Suppressor macrophage treated with lipopolysaccharide for 4 hours (primary cell): ENCODE measurements around the gene ITGA1.

Experiments
- DNase-seq: peaks from one replicate; pipeline ENCODE4 v3.0.0-alpha.2; 2020

Gene ITGA1

DNA sequence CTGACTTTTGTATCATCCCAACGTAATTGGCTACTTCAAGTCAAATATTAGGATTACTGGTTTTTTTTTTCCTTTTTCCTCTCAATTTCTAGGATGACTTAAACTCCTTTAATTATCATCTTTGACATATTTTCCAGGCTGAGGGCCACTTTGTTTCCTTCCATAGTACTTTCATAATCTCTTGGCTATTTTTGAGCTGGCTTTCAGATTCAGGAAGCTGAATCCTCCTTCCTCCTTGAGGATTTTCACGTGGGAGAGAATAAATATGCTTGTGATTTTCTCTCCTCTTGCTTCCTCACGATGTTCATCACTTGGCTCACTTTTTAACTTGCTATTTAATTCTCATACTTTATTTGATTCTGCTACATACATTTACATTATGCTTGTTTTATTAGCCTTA lies 88.1 kb downstream of the ITGA1 start:
- DNase-seq, result no peak

DNA sequence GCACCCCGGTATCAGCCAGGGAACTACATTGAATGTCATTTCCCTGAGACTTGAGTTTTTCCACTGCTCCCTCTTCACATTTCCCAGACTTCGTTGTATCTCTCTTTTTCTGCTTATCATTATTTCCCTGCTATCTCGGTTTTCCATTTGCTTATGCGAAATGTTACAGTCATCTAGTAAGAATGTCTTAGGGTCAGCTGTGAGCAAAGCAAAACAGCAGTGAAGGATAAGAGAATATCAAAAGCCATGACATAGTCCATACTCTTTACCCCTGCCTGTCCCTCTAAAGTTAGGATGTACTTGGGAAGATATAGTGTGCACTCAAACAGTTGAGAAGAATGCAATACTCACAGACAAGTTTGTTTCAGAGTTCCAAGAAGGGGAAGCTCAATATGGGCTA lies 88.7 kb downstream of the ITGA1 start:
- DNase-seq, result no peak

DNA sequence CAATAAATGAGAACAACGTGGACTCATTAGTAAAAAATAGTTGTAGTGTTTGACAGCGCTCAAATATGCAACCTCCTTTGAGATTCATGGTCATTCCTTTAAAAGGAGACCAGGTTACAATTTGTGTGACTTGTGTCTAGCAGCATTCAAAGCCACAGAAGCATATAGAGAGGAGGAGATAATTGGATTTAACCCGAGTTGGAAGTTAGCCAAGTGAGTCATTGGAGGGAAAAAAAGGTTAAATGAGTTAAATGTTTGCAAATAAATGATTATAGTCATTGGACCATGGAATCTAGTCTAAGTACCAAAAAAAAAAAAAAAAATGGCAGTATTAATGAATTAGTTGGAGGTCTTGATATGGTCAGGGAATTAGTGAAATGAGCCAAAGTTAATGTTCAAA lies 90.9 kb downstream of the ITGA1 start:
- no peak for DNase-seq

DNA sequence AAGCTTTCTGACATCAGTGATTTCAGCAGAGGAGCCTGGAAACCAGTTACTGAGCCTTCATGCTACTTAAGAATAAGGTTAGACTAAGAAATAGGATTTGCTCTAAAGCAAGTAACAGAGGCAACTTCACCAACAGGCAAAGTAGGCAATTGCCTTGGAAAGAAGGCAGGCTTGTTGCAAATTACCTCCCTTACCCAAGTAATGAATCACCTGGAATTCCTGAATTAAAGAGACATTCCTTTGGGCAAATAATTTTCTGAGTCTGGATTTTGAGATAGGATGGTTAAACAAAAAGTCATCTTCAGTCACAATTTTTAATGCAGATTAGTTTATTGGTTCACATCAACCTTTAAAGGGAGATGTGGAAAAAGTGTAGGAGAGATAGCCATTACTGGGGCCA lies 92.8 kb downstream of the ITGA1 start:
- no peak for DNase-seq

DNA sequence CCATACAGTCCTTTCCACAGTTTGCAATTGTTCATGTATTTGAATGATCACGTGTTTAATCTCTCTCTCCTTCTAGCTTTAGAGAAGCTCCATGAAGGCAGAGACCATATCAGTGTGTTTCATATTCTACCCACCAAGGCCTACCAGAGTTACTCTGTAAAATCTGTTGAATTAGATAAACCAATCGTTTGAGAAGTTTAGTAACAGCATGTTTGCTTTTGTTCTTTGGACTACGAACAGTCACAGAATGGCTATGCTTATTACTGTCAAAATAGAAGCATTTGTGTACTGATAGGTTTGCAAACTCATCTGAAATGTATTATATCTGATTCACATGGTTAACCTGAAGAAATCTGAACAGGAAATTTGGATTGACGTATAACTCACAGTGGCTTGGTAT lies 93.8 kb downstream of the ITGA1 start:
- no peak for DNase-seq

DNA sequence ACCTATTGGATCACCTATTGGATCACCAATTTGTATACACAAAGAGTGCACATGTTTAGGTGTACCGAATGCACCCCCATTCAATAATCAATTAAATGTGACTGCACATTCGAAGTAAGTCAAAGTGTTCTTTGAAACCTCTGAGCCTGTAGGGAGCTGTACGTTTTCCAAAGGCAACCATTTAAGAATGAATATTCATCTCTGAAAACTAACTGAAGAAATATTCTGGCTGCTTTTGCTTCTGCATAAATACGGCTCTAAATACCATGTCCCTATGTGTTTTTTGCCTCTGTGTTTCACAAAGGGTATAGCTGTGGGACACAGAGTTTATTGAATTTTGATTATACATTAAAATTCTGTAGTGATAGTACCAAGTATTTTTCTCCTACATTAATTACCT lies 95.4 kb downstream of the ITGA1 start:
- DNase-seq, result no peak

DNA sequence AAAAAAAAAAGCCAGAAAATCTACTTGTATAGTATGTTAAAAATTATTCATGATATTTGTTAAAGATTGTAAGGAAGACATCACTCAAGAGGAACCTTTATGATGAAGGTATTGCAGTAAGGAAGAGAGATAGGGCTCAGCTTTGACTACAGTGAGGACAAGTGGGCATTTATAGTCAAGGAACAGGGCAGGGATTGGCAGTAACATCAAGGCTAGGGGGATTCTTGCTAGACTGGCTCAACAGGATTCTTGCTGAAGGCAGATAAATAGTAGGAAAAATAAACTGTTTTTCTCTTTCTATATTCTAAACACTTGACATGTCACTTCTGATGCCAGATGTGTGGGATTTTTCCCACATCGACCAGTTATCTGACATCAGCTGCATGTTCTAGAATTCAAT lies 96.7 kb downstream of the ITGA1 start:
- DNase-seq, result no peak

DNA sequence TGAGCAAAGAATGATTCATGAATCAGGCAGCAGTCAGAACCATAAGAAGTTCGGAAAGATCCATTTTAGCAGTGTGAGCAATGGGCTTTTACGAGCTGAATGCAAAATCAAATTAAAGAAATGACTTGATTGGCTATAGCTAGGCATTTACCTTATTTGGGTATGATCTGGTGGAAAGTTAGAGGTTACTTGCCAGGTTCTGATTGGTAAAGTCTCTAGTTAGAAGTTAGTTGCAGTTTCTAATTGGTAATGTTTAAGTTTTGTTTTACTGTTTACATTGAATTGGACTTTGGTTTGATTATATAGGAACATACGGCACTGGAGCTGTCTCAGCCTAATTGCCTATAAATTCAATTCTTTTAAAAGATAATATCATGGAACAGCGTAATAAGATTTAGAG lies 97.9 kb downstream of the ITGA1 start:
- no peak for DNase-seq

DNA sequence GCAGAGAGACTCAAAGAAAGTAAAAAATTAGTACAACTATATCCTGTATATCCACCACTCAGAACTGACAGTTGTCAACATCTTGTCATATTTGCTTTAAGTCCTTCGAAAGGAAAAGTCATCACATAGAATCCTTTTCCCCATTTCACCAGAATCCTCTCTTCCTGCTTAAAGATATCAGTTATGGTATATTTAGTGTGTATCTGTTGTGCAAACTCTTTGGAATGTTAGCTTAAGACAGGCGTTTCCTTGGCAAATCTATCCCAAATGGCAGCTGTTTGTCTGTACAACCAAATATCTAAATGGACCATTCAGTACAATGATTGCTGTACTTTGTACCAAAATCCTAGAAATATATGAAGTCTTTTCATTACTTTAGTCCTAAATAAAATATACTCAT lies 98.5 kb downstream of the ITGA1 start:
- DNase-seq, result no peak

DNA sequence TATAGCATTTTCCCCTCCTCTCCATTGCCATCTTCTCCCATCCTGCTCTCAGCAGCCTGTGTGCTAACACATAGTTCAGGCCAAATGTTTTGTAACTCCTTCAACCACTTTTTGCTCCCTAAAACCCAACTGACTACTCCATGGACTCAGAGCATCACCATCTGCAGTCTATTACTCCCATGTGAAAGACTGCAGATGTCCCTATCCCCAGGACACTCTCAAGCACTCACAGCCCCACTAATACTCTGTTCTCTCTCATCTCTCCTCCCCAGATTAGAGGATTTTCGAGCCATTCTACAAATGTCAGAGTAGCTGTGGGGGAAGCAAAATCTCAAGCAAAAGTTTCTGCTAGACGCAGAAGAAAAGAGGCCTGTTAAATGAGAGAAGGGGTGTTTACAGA lies 99.3 kb downstream of the ITGA1 start:
- DNase-seq, result no peak

DNA sequence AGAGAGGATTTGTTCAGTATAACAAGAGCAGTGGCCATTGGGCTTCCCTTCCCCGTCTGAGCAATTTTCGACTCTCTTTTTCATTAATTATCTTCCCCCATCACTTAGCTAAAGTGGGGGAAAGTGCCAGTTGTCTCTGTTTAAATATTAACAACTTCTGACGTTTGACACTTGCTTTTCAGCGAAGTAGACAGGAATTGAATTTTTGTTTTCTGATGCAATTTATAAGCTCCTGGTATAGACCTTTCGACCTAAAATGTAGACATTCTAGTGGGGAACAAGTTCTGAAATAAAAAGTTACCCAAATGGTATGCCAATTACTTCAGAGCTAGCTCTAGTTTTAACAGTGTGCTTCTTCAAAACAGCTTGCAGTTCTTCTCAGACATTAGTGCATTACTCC lies 100.6 kb downstream of the ITGA1 start:
- DNase-seq, result no peak

DNA sequence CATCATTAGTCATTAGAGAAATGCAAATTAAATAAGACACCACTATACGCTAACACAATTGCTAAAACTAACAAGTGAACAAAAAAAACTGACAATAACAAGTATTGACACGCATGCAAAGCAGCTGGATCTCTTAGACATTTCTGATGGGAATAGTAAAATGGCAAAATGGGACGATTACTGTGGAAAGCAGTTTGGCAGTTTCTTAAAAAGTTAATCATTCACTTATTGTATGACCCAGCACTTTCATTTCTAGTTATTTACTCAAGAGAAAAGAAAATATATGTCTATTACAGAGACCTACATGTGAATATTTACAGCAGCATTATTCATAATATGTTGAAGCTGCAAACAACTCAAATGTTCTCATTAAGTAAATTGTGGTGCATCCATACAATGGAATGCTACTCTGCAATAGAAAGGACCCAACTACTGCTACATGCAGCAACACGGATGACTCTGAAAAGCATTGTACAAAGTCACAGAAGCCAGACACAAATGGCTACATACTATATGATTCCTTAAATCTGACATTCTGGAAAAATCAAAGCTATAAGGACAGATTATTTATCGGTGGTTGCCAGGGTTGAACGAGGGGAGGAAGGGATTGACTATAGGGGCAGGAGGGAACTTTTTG lies 104.6 kb downstream of the ITGA1 start:
- no peak for DNase-seq

DNA sequence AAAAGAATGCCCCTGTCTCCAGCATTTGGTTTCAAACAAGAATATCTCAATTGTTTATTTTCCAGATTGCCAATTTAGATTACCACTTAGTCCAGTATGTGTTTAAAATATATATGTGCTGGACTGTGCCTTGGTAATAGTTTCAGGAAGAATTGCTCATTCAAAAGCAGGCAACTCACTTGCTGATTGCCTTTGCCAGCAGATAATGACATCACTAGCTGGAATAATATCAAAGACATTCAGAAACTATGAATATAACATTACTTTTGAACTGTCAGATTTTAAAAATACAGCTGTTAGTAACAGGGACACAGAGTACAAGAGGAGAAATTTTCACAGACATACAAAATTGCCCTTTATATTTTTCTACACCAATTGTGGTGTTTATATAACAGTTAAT lies 105.4 kb downstream of the ITGA1 start:
- DNase-seq, result no peak

DNA sequence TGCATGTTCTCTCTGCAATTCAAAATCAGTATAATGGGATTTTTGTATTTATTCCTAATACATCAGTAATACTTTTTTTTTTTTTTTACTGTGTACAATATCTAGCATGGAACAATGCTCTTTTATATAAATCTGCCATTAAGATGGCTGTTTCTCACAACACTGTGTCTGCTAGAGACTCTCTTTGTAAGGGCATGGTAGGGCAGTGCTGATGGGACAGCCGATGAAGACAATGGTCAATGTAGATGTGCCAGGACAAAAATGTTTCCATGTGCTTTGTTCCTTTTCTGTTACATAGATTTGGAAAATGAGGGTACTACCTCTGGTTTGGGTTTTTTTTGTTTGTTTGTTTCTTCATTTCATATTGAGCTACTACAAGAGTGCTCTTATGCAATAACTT lies 106.1 kb downstream of the ITGA1 start:
- DNase-seq, result no peak

DNA sequence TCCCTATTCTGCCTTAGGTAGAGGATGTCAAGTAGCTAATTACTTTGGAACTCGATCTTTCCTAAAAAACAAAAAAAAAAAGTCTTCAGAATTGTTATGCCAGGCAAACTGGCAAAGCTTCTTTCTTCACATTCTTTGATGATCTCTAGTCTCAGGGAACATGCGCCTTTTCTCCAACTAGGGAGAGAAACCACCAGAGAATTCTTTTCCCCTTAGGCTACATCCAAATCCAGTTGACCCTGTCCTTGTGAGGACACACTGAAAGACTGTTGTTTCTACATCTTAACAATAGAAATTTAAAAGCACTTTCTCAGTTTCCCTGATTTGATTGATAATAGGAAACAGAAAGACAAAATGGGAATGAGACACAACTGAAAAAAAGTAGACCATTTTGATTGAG lies 106.7 kb downstream of the ITGA1 start:
- DNase-seq, result no peak

DNA sequence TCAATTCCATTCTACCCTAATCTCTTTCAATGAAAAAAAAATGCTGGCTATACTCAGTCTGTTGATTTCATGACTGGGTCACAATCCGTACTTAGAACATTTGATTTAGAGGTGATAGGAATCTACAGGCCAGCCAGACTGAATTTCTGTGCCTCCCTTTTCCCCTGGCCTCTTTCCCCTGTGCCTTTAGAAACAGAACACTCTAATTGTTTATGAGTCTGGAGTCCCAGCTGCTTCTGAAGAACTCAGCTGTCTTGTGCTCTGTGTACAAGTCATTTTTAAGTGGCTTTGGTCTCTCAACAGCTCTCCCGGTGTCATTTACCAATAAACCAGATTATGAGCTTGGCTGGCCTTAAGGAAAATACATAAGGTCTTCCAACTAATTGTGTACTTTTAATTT lies 107.4 kb downstream of the ITGA1 start:
- no peak for DNase-seq

DNA sequence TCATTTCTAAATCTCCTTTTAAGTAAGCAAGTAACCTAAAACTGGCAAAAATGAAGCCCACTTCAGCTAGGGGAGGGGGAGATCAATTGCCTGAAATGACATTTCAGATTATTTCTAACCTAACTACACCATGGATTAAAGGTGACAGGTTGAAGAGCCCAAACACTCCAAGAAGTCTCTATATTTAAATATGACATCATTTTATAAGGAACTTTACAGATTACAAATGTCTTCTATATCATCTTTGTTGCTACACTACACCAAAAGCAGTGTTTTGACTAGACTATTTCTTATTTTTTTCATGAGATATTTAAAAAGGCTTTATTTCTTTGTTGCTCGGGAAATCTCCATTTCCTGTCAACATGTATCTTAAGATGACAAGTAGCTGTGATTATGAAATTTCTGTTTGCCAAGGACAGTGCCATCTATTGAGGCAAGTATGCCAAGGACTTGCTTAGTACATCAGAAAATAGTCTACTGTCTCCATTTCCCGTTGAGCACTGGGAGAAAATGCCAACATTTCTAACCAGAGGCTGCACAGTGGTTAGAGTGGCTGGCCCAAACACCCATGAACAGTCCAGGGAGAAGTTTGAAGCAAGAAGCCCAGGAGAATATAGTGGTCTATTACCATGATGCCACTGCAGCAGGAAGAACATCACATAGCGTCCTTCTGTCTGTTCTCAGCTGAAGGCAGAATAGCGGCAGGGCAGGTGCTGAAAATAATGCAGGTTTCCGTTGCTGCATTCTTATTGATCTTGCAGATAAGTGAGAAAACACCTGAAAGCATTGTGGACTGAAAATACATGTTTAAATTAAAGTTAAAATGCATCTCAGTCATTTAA lies 108.1 kb downstream of the ITGA1 start:
- DNase-seq, result no peak

DNA sequence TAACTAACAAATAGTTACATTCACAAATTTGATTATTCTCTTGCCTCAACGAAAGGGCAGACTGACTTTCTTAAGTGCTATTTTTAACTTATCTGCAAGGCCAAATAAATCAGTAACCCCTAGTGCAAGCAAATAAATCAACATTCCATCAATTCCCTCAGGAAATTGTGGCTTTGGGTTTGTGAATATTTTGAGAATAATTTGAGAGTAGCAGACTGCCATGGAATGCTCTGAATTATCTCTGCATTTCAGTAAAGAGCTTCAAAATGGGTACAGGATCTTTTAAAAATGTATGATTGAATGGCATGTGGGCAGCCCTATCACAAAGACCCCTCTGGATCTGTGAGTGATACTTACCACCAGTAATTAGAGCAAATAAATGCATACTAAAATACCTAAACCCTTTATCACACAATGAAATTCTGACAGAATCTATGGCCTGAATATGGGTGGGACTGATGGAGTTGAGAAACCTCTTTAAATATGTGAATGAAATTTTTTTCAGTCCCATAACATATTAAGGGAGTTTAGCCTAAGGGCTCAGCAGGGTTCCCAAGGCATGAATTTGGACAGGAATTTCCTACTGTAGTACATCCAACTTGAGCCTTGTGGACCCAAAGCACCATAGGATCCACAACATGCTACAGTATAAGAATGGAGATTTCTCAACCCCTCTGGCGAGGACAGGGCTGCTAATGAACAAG lies 109.0 kb downstream of the ITGA1 start:
- no peak for DNase-seq

DNA sequence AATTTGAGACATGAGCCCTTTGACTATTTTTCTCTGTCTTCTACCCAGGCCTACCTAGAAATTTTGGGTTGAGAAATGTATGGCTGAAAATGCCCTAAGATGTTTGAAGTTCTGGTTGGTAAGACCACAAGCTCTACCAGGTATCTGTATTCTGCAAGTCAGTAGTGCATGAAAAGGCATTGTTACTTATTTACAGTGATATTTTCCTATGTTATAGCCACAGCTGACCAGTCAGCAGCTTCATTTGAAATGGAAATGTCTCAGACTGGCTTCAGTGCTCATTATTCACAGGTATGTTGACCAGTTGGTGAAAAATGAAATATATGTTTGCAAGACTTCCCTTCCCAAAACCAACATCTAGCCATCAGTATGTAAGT lies 109.5 kb downstream of the ITGA1 start:
- DNase-seq, result no peak

DNA sequence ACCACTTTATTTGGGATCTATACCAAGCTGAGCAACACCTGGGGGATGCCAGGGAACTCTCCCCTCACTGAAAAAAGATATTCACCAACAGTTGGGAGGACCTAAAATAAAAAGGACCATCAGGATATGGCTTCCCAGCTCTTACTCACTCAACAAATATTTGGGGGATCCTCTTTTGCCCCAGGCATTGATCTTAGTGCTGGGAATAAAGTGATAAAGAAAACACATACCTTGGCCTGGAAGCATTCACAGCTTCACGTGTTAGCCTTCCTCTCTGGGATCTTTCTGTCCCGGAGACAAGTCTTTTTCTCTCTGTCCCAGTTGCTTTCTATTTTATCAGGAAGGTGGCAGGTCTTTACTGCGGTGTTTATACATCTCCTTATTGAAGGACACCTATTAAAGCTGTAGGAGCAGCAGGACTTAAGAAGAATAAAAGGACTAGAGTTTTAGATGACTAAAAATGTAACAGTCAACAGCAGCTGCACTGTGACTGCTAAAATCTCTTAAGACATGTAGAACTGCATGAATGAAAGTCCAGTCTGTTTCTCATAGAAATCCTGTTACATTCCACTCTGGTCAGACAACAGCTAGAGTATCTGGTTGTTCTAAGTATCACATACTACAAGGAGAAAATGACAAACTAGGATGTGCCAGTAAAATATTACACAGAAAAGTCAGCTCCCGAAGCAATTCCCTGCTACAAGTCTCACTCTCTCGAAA lies 111.4 kb downstream of the ITGA1 start:
- no peak for DNase-seq

DNA sequence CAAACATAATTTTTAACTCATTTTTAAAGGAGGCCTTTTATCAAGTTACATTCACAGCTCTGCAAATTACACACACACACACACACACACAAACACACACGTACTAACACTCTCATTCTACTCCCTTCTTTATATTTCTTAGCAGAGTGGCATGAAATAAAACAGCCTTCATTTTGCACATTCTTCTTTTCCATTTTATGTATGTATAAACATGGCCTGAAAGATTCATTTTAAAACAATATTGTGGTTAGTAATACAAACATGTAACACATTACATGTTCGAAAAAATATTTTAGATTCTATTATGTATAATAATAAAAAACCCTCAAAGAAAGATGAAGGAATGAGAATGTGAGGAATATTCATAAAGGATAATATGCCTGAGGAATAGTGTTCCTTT lies 115.4 kb downstream of the ITGA1 start:
- DNase-seq, result no peak

DNA sequence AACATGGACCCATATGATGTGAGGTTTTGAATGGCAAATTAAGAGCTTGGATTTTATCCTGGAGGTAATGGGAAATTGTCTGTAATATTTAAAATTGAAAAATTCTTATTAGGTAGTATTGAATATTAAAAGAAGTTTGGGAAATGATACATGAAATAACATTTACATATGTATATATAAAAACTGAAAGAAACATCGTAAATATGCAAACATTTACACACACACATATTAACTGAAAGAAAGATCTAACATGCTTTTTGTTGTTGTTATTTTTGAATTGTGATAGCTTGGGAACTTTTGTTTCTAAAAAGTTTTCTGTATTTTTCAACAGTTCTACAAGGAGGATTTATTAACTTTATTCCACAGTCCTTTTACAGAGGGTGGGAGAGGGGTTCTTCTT lies 118.6 kb downstream of the ITGA1 start:
- DNase-seq, result no peak

DNA sequence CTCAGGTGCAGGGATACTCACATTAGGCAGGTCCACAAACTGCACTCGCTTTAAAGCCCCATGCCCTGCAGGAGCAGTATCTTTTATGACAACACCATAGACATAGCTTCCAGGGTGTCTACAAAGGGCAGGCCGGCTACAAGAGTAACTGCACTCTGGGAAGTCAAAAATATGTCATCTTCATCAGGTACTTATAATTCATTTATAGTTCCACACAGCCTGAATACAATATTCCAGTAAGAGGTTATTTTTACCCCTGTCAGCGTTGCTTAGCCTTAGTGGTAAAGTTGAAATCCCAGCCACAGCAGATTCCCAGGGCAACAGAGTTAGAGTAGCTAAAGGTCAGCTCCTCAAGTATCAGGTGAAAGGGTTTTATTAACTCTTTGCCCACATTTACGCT lies 119.1 kb downstream of the ITGA1 start:
- no peak for DNase-seq

DNA sequence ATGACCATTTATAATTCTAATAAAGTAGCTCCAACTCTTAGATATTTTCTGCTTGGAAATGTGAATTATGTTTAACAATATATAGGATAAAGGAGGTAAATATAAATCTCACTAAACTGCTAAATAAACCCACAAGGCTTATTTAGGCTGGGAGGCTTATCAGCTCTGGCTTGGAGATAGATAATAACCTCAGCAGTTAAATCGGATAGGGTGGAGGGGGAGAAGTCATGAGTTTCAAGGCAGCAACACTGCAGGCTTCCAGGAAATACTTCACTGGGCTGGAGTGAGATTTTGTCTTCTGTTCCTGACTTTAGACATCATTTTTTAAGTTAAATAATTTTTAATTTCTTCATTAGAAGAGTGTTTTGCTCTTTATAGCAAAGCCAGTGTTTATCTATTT lies 121.5 kb downstream of the ITGA1 start:
- no peak for DNase-seq
